SK-N-SH treated with all-trans-retinoic acid at 6 μM for 48 hours (cell line): ENCODE results near the gene MARK3.

Experiments used
- ATAC-seq: fragments of 200-7000 bp; cut with Tn5 transposase; 3 replicates; pipeline ENCODE4 v1.9.1; 2020; ENCODE audit warnings: mild to moderate bottlenecking, moderate library complexity
- ARNTL ChIP-seq: fragments of 450-650 bp; formaldehyde crosslinking; IDR thresholded peaks from 2 replicates; pipeline ENCODE4 v1.5.0; 2020; ENCODE audit warnings: low read depth, mild to moderate bottlenecking, moderate library complexity, borderline replicate concordance
- BACH2 ChIP-seq: fragments of 250-450 bp; sonication (Bioruptor Pico); IDR thresholded peaks from 2 replicates; pipeline ENCODE4 v1.9.0; 2021; ENCODE audit warnings: mild to moderate bottlenecking, borderline replicate concordance
- CREB5 ChIP-seq: fragments of 250-450 bp; sonication (Bioruptor Pico); IDR thresholded peaks from 2 replicates; pipeline ENCODE4 v1.5.1; 2020; ENCODE audit warnings: low read depth, mild to moderate bottlenecking, moderate library complexity
- CSDC2 ChIP-seq: fragments of 250-450 bp; sonication (Bioruptor Pico); IDR thresholded peaks from 2 replicates; pipeline ENCODE4 v1.5.0; 2020; ENCODE audit warnings: mild to moderate bottlenecking, moderate library complexity
- ESRRG ChIP-seq: fragments of 250-450 bp; sonication (Bioruptor Pico); IDR thresholded peaks from 2 replicates; pipeline ENCODE4 v1.6.1; 2021; ENCODE audit warnings: mild to moderate bottlenecking
- GLIS3 ChIP-seq: fragments of 250-450 bp; sonication (Bioruptor Pico); IDR thresholded peaks from 2 replicates; pipeline ENCODE4 v1.5.0; 2020; ENCODE audit warnings: mild to moderate bottlenecking, moderate library complexity
- ISL1 ChIP-seq: fragments of 250-450 bp; sonication (Bioruptor Pico); IDR thresholded peaks from 2 replicates; pipeline ENCODE4 v2.1.2; 2022; ENCODE audit warnings: mild to moderate bottlenecking, moderate library complexity
- POU6F1 ChIP-seq: fragments of 250-450 bp; sonication (Bioruptor Pico); IDR thresholded peaks from 2 replicates; pipeline ENCODE4 v1.8.0; 2021; ENCODE audit warnings: low read depth, mild to moderate bottlenecking, moderate library complexity, borderline replicate concordance
- PPARA ChIP-seq: fragments of 250-450 bp; sonication (Bioruptor Pico); IDR thresholded peaks from 2 replicates; pipeline ENCODE4 v1.5.0; 2020; ENCODE audit warnings: mild to moderate bottlenecking, borderline replicate concordance
- RARB ChIP-seq: fragments of 250-450 bp; sonication (Bioruptor Pico); IDR thresholded peaks from 2 replicates; pipeline ENCODE4 v1.8.0; 2021; ENCODE audit warnings: mild to moderate bottlenecking, moderate library complexity
- SNAI2 ChIP-seq: fragments of 250-450 bp; sonication (Bioruptor Pico); IDR thresholded peaks from 2 replicates; pipeline ENCODE4 v1.5.0; 2020; ENCODE audit warnings: mild to moderate bottlenecking, moderate library complexity
- TCF4 ChIP-seq: fragments of 250-450 bp; sonication (Bioruptor Pico); IDR thresholded peaks from 2 replicates; pipeline ENCODE4 v1.8.0; 2021; ENCODE audit warnings: mild to moderate bottlenecking, moderate library complexity, borderline replicate concordance
- TOX ChIP-seq: fragments of 250-450 bp; sonication (Bioruptor Pico); IDR thresholded peaks from 2 replicates; pipeline ENCODE4 v1.8.0; 2021; ENCODE audit warnings: mild to moderate bottlenecking, moderate library complexity, borderline replicate concordance
- TSHZ2 ChIP-seq: fragments of 250-450 bp; sonication (Bioruptor Pico); IDR thresholded peaks from 2 replicates; pipeline ENCODE4 v1.5.0; 2020; ENCODE audit warnings: mild to moderate bottlenecking, moderate library complexity
- ZC3H10 ChIP-seq: fragments of 250-450 bp; sonication (Bioruptor Pico); IDR thresholded peaks from 2 replicates; pipeline ENCODE4 v1.5.1; 2021; ENCODE audit warnings: mild to moderate bottlenecking, moderate library complexity
- ZFP3 ChIP-seq: fragments of 250-450 bp; sonication (Bioruptor Pico); IDR thresholded peaks from 2 replicates; pipeline ENCODE4 v1.5.0; 2020; ENCODE audit warnings: mild to moderate bottlenecking, moderate library complexity
- ZFP30 ChIP-seq: fragments of 450-650 bp; formaldehyde crosslinking; IDR thresholded peaks from 2 replicates; pipeline ENCODE4 v1.5.0; 2022; ENCODE audit warnings: mild to moderate bottlenecking, moderate library complexity
- ZNF8 ChIP-seq: fragments of 450-650 bp; formaldehyde crosslinking; IDR thresholded peaks from 2 replicates; pipeline ENCODE4 v1.5.0; 2020; ENCODE audit warnings: mild to moderate bottlenecking, moderate library complexity
- TF ChIP-seq, protein P1 (sequence below): fragments of 250-450 bp; sonication (Bioruptor Pico); IDR thresholded peaks from 2 replicates; pipeline ENCODE4 v1.5.1; 2021; ENCODE audit warnings: mild to moderate bottlenecking, moderate library complexity
- TF ChIP-seq, protein P2 (sequence below): fragments of 250-450 bp; sonication (Bioruptor Pico); IDR thresholded peaks from 2 replicates; pipeline ENCODE4 v1.8.0; 2020; ENCODE audit warnings: mild to moderate bottlenecking, moderate library complexity, borderline replicate concordance

Gene MARK3

GRCh38 chr14:103434868-103435442 is 49.7 kb downstream of the MARK3 start:
- ATAC-seq, result no peak
- no peak for TF ChIP-seq POU6F1 (CRISPR knock-in tag)
- TF ChIP-seq, protein P1, sequence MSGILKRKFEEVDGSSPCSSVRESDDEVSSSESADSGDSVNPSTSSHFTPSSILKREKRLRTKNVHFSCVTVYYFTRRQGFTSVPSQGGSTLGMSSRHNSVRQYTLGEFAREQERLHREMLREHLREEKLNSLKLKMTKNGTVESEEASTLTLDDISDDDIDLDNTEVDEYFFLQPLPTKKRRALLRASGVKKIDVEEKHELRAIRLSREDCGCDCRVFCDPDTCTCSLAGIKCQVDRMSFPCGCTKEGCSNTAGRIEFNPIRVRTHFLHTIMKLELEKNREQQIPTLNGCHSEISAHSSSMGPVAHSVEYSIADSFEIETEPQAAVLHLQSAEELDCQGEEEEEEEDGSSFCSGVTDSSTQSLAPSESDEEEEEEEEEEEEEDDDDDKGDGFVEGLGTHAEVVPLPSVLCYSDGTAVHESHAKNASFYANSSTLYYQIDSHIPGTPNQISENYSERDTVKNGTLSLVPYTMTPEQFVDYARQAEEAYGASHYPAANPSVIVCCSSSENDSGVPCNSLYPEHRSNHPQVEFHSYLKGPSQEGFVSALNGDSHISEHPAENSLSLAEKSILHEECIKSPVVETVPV (CRISPR knock-in tag), result no peak
- no peak for TF ChIP-seq TOX (CRISPR knock-in tag)
- no peak for TF ChIP-seq PPARA (CRISPR knock-in tag)
- no peak for TF ChIP-seq TCF4
- TF ChIP-seq ISL1 (CRISPR knock-in tag), result no peak
- no peak for TF ChIP-seq GLIS3 (CRISPR knock-in tag)
- no peak for TF ChIP-seq ZFP3 (CRISPR knock-in tag)

- TF ChIP-seq SNAI2 (CRISPR knock-in tag), result no peak
- no peak for TF ChIP-seq TOX (CRISPR knock-in tag)
- TF ChIP-seq ZFP3 (CRISPR knock-in tag), result no peak
- no peak for TF ChIP-seq POU6F1 (CRISPR knock-in tag)
- TF ChIP-seq GLIS3 (CRISPR knock-in tag), result no peak
- TF ChIP-seq ESRRG (CRISPR knock-in tag), result no peak
- TF ChIP-seq CREB5 (CRISPR knock-in tag), result no peak
- no peak for TF ChIP-seq ZNF8
- TF ChIP-seq ZFP30 (CRISPR knock-in tag), result no peak
- no peak for TF ChIP-seq BACH2
- TF ChIP-seq, protein P1 (CRISPR knock-in tag), result no peak
- TF ChIP-seq RARB (CRISPR knock-in tag), result no peak
- TF ChIP-seq ZC3H10 (CRISPR knock-in tag), result no peak
- TF ChIP-seq CSDC2 (CRISPR knock-in tag), result no peak
- TF ChIP-seq ISL1 (CRISPR knock-in tag), result no peak
- no peak for ATAC-seq
These were observed 51.3 kb downstream of the MARK3 start for GRCh38 chr14:103436533-103436932.

DNA sequence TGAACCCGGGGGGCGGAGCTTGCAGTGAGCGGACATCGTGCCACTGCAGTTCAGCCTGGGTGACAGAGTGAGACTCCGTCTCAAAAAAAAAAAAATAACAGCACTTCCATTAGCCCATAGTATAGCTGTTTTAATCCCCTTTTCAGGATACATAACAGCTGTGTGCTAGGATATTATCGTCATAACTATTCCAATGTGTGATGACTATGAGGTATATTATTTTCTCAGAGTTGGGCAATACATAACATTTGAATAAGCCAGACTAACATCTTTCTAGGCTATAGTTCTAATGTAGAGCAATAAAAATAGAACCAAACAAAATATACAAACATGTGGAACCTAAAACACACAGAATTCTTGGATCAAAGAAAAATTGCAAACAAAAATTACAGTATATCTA is 57.1 kb downstream of the MARK3 start:
- no peak for ATAC-seq
- TF ChIP-seq, protein P2, sequence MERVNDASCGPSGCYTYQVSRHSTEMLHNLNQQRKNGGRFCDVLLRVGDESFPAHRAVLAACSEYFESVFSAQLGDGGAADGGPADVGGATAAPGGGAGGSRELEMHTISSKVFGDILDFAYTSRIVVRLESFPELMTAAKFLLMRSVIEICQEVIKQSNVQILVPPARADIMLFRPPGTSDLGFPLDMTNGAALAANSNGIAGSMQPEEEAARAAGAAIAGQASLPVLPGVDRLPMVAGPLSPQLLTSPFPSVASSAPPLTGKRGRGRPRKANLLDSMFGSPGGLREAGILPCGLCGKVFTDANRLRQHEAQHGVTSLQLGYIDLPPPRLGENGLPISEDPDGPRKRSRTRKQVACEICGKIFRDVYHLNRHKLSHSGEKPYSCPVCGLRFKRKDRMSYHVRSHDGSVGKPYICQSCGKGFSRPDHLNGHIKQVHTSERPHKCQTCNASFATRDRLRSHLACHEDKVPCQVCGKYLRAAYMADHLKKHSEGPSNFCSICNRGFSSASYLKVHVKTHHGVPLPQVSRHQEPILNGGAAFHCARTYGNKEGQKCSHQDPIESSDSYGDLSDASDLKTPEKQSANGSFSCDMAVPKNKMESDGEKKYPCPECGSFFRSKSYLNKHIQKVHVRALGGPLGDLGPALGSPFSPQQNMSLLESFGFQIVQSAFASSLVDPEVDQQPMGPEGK (CRISPR knock-in tag), result no peak
- TF ChIP-seq ZNF8, result no peak
- TF ChIP-seq ZC3H10 (CRISPR knock-in tag), result no peak
- no peak for TF ChIP-seq ZFP3 (CRISPR knock-in tag)

DNA sequence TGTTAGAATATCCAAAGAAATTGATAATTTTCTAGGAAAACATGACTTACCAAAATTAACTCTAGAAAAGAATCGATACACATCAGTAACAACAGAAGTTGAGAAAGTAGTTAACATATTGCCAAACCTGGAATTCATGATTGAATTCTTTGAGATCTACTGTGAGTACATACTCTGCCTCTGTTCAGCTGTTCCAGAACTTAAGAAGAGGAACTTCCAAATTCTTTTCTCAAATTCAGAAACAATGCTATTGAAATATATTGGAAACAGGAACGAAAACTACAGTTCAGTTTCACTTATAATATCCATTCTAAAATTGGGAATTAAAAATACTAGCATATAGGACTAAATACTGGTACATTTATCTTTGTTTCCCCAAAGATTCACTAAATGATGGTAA is 57.9 kb downstream of the MARK3 start:
- ATAC-seq, result no peak
- TF ChIP-seq ISL1 (CRISPR knock-in tag), result no peak
- no peak for TF ChIP-seq POU6F1 (CRISPR knock-in tag)
- TF ChIP-seq GLIS3 (CRISPR knock-in tag), result no peak
- TF ChIP-seq ZFP3 (CRISPR knock-in tag), result no peak
- TF ChIP-seq TSHZ2 (CRISPR knock-in tag), result no peak
- TF ChIP-seq ZFP30 (CRISPR knock-in tag), result no peak
- TF ChIP-seq PPARA (CRISPR knock-in tag), result no peak
- no peak for TF ChIP-seq ARNTL
